Measurements from ENCODE around the gene RASSF8.

Gene RASSF8

GRCh38 chr12:25962932-25963525 lies 4.5 kb downstream of the RASSF8 start:
- ATAC-seq = no peak

GRCh38 chr12:25965682-25966081 lies 7.2 kb downstream of the RASSF8 start:
- ATAC-seq = no peak

GRCh38 chr12:25970082-25970481 lies 11.6 kb downstream of the RASSF8 start:
- ATAC-seq = no peak

- no peak for ATAC-seq
Measured at GRCh38 chr12:25970916-25971653, 12.6 kb downstream of the RASSF8 start.

GRCh38 chr12:25971654-25972041 lies 13.2 kb downstream of the RASSF8 start:
- ATAC-seq = no peak

- ATAC-seq = no peak
Measured at GRCh38 chr12:25972783-25973182, 14.3 kb downstream of the RASSF8 start.

- no peak for ATAC-seq
Measured at GRCh38 chr12:25975179-25975578, 16.7 kb downstream of the RASSF8 start.

GRCh38 chr12:25975682-25976081 lies 17.2 kb downstream of the RASSF8 start:
- no peak for ATAC-seq

GRCh38 chr12:25976289-25976688 lies 17.8 kb downstream of the RASSF8 start:
- no peak for ATAC-seq

- ATAC-seq = no peak
Measured at GRCh38 chr12:25977047-25977446, 18.6 kb downstream of the RASSF8 start.

GRCh38 chr12:25979059-25979458 lies 20.6 kb downstream of the RASSF8 start:
- ATAC-seq = no peak

GRCh38 chr12:25979563-25979962 lies 21.1 kb downstream of the RASSF8 start:
- no peak for ATAC-seq

GRCh38 chr12:25980035-25980434 lies 21.6 kb downstream of the RASSF8 start:
- ATAC-seq = no peak

GRCh38 chr12:25981597-25981996 lies 23.1 kb downstream of the RASSF8 start:
- no peak for ATAC-seq

GRCh38 chr12:25982416-25982815 lies 23.9 kb downstream of the RASSF8 start:
- ATAC-seq = no peak

- no peak for ATAC-seq
Measured at GRCh38 chr12:25983625-25984024, 25.1 kb downstream of the RASSF8 start.

- no peak for ATAC-seq
Measured at GRCh38 chr12:25984759-25985158, 26.3 kb downstream of the RASSF8 start.

- no peak for ATAC-seq
Measured at GRCh38 chr12:25985316-25986175, 27.1 kb downstream of the RASSF8 start.

GRCh38 chr12:25986180-25986579 lies 27.7 kb downstream of the RASSF8 start:
- ATAC-seq = no peak

- ATAC-seq = no peak
Measured at GRCh38 chr12:25988505-25988904, 30.0 kb downstream of the RASSF8 start.

- ATAC-seq = no peak
Measured at GRCh38 chr12:25990495-25990894, 32.0 kb downstream of the RASSF8 start.

- ATAC-seq = no peak
Measured at GRCh38 chr12:25992026-25992782, 33.7 kb downstream of the RASSF8 start.

Measured in activated CD4-positive, CD25-positive, alpha-beta regulatory T cell treated with anti-CD3 and anti-CD28 coated beads, Interleukin-2, amount 50 U/mL, for 24 hours (primary cell).